Upper lobe of left lung (tissue), 4 donors: Measurements from ENCODE around the gene IFNGR1.

Experiments
- EP300 ChIP-seq, 4 donors: sonication (generic); formaldehyde crosslinking; IDR thresholded peaks; one replicate each; pipeline ENCODE4 v1.5.1; 2017; ENCODE audit warnings: antibody characterized with exemption in 4 of 4, control low read depth in 2 of 4
- POLR2A ChIP-seq, 4 donors: fragments of 450-650 bp; IDR thresholded peaks; one replicate each; pipeline ENCODE4 v1.5.1; 2016 to 2017; ENCODE audit warnings: antibody characterized with exemption in 4 of 4, mild to moderate bottlenecking in 2 of 4
- POLR2AphosphoS5 ChIP-seq, 2 donors: sonication (generic); formaldehyde crosslinking; IDR thresholded peaks; one replicate each; pipeline ENCODE4 v1.5.1; 2017; ENCODE audit warnings: antibody characterized with exemption in 2 of 2
- TF ChIP-seq, protein P1 (sequence below), 6 experiments: fragments of 450-650 bp in 4 of 6; fragments of 200-600 bp in 2 of 6; sonication (generic) in 2 of 6; IDR thresholded peaks; one replicate each; pipeline ENCODE4 v1.5.1; 2016 to 2019; ENCODE audit warnings: antibody characterized with exemption in 6 of 6

DNA sequence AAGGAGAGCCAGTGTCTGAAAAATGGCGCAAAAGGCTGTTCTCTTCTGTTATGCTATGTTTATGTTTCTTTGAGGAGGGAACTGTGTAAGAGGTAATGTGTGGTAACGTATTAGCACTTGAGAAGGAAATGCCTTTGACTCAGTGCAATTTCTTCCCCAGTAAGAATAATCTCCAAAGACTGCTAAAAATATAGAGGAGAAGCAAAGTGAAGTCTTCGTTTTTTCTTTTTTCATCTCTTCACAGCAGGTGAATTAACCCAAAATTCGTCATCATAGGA is 47.1 kb upstream of the IFNGR1 start:
- TF ChIP-seq, protein P1, sequence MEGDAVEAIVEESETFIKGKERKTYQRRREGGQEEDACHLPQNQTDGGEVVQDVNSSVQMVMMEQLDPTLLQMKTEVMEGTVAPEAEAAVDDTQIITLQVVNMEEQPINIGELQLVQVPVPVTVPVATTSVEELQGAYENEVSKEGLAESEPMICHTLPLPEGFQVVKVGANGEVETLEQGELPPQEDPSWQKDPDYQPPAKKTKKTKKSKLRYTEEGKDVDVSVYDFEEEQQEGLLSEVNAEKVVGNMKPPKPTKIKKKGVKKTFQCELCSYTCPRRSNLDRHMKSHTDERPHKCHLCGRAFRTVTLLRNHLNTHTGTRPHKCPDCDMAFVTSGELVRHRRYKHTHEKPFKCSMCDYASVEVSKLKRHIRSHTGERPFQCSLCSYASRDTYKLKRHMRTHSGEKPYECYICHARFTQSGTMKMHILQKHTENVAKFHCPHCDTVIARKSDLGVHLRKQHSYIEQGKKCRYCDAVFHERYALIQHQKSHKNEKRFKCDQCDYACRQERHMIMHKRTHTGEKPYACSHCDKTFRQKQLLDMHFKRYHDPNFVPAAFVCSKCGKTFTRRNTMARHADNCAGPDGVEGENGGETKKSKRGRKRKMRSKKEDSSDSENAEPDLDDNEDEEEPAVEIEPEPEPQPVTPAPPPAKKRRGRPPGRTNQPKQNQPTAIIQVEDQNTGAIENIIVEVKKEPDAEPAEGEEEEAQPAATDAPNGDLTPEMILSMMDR (IDR thresholded peaks at IDR 0.05), result no peak
- no peak for TF ChIP-seq POLR2A (IDR thresholded peaks at IDR 0.05)
- TF ChIP-seq EP300 (IDR thresholded peaks at IDR 0.05), result no peak
- TF ChIP-seq POLR2AphosphoS5 (IDR thresholded peaks at IDR 0.05), result no peak
